BLaER1 treated with 17β-estradiol and CSF1 and Interleukin-3, amounts not matched to agents 10 nM and 100 nM (cell line): ENCODE data around the gene PHLDA1.

Source experiments
- H3K27ac ChIP-seq, 11 experiments: shearing (Covaris generic); formaldehyde crosslinking; 2 replicates each; pipeline ENCODE4 v1.8.1; 2022
- H3K27me3 ChIP-seq, 11 experiments: shearing (Covaris generic); formaldehyde crosslinking; 2 replicates each; pipeline ENCODE4 v1.8.1; 2022
- H3K36me3 ChIP-seq, 11 experiments: shearing (Covaris generic); formaldehyde crosslinking; 2 replicates each; pipeline ENCODE4 v1.8.1; 2022
- H3K4me1 ChIP-seq, 10 experiments: shearing (Covaris generic); formaldehyde crosslinking; 2 replicates each; pipeline ENCODE4 v1.8.1; 2022
- H3K4me2 ChIP-seq, 11 experiments: shearing (Covaris generic); formaldehyde crosslinking; 2 replicates each; pipeline ENCODE4 v1.8.1; 2022
- H3K4me3 ChIP-seq, 10 experiments: shearing (Covaris generic); formaldehyde crosslinking; 2 replicates each; pipeline ENCODE4 v1.8.1; 2022
- H3K9ac ChIP-seq, 11 experiments: shearing (Covaris generic); formaldehyde crosslinking; 2 replicates each; pipeline ENCODE4 v1.8.1; 2022
- H3K9me3 ChIP-seq, 11 experiments: shearing (Covaris generic); formaldehyde crosslinking; replicated peaks in 1 of 11; 2 replicates each; pipeline ENCODE4 v1.8.1; 2022
- H4K20me1 ChIP-seq, 11 experiments: shearing (Covaris generic); formaldehyde crosslinking; 2 replicates each; pipeline ENCODE4 v1.8.1; 2022
- Cebpa-rat ChIP-seq, 11 experiments: shearing (Covaris generic); IDR thresholded peaks; 2 replicates each; pipeline ENCODE4 v1.8.1; 2022

The PHLDA1 gene

DNA sequence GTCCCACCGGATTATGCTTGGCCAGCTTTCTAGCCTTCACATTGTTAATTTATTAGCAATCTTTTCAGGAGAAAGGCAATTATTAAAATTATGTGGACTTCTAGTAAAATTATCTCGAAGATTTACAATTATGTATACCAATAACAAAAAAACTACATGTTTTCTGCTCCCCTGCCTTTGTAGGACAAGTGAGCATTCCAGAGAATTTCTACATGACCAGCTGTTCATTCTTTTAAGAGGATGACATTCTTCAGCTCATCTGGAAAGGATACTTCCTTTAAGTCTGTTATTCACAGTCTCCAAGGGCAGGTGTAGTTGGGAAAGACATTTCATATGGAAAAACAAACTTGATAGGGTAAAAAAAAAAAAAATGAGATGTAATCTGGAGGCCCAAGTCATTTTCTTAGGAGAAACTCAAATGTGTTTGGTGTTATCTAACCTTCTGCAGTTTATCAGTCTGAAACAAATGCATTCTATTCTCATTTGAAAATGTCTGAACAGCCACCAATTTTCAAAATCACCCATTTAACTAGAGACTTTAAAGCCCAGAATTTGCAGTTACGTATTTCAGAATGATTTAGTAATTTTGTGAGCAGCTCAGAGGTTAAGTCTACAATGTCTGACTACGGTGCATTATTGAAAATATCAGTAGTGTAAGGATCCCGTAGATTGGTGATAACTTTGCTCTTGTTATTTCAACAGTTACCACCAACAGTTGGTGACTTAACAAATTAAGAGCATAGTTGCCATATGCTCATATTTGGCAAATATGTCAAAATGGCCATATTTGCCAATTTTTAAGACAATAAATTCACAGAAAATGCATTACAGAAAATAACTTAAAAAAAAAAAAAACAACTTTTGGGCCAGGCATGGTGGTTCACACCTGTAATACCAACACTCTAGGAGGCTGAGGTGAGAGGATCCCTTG lies 1.8 kb upstream of the PHLDA1 start:
- H4K20me1 ChIP-seq = peaks cover 0 to 33% (median 16%) of the 10 kb centered on the region in 11 experiments; a peak in 15 of 22 replicates
- H3K4me1 ChIP-seq = peaks cover 19 to 33% (median 29%) of the 10 kb centered on the region in 10 experiments
- peaks cover 24 to 30% (median 28%) of the 10 kb centered on the region in 11 experiments for H3K27me3 ChIP-seq
- peak overlapping the region in 1 of 10 experiments; percentile 68; a peak in 1 of 20 replicates for H3K4me3 ChIP-seq
- H3K36me3 ChIP-seq = no peaks in the 10 kb centered on the region
- peak overlapping the region in 1 of 11 experiments; percentile 92; a peak in 2 of 22 replicates for H3K27ac ChIP-seq
- H3K4me2 ChIP-seq = peak overlapping the region in 10 of 11 experiments; percentile 90 to 100 (median 96); a peak in 18 of 22 replicates
- H3K9ac ChIP-seq = peak overlapping the region in 4 of 11 experiments; percentile 83 to 90 (median 88); a peak in 5 of 22 replicates
- no peak for TF ChIP-seq Cebpa-rat (IDR thresholded peaks at IDR 0.05)
- H3K9me3 ChIP-seq = no peaks in the 10 kb centered on the region

DNA sequence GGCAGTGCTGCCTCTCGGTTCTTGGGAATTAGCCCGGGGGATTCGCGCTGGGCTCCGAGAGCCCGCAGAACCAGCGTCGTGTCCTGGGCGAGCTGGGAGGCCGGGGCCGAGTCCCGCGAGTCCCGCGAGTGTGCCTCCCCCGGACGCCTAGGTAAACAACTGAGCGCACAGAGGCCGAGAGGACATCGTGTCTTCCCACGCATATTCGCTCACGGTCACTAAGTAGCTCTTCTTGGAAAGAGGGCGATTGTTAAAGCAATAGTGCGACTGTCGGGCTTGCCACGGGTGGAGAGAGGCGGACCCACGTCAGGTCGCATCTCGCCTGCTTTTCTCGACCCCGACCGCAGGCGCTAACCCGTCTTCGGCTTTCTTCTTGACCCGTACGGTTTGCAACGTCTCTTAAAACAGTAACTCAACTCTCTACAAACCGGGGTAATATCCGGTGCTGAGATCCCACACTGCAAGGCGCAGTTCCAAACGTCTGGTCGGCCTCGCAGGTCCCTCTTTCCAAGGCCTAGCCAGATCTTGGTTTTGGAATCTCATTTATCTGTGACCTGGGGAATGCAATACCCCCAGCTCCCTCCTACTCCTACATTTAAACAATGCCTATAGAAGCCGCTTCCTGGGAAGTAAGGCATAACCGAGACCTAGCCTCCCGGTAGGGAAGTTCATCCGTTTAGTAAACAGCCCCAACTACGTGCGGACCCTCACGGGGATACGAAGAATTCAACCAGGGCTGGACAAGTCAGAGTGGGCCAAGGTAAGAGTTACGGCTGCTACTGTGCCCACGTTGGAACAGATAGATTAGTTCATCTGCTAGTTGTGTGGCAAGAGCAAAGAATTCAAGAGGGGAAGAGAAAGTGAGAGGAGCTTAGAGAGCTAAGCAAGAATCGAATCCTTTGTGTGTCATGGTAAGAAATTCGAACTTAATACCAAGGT lies 736 bp upstream of the PHLDA1 start:
- no peak for TF ChIP-seq Cebpa-rat (IDR thresholded peaks at IDR 0.05)
- H3K27ac ChIP-seq = peak overlapping the region; percentile 81 to 93 (median 87)
- peaks cover 19 to 33% (median 25%) of the 10 kb centered on the region in 10 experiments for H3K4me1 ChIP-seq
- H3K4me3 ChIP-seq = peak overlapping the region; percentile 68 to 80 (median 72)
- no peaks in the 10 kb centered on the region for H3K36me3 ChIP-seq
- H3K9ac ChIP-seq = peak overlapping the region; percentile 79 to 93 (median 88)
- H4K20me1 ChIP-seq = peaks cover 0 to 29% (median 15%) of the 10 kb centered on the region in 11 experiments; a peak in 14 of 22 replicates
- peak overlapping the region; percentile 90 to 100 (median 98) for H3K4me2 ChIP-seq
- no peaks in the 10 kb centered on the region for H3K9me3 ChIP-seq
- peaks cover 28 to 33% (median 31%) of the 10 kb centered on the region in 11 experiments for H3K27me3 ChIP-seq

DNA sequence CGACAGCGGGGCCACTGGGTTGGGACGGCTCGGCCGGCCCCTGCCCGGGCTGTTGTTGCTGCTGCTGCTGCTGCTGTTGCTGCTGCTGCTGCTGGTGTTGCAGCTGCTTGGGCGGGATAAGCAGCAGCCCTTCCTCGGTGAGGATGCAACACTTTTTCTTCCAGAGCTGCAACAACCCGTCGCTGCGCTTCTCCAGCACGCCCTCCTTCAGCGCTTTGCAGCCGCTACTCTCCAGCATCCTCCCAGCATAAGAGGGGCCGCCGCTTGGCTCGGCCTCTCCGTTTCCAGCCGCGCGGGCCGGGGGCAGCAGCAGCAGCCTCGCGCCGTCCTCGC lies 529 bp downstream of the PHLDA1 start:
- Histone ChIP-seq H3K4me2 (peak overlapping the region; percentile 90 to 100 (median 98)), H3K4me3 (peak overlapping the region; percentile 68 to 80 (median 72)), H3K36me3 (no peaks in the 10 kb centered on the region), H3K9me3 (no peaks in the 10 kb centered on the region), H3K27me3 (peaks cover 28 to 35% (median 31%) of the 10 kb centered on the region in 11 experiments), H4K20me1 (peaks cover 0 to 27% (median 15%) of the 10 kb centered on the region in 11 experiments; a peak in 12 of 22 replicates), H3K9ac (peak overlapping the region; percentile 79 to 93 (median 88)), H3K27ac (peak overlapping the region in 10 of 11 experiments; percentile 81 to 93 (median 87); a peak in 19 of 22 replicates), H3K4me1 (peaks cover 19 to 33% (median 25%) of the 10 kb centered on the region in 10 experiments)
- no peak for TF ChIP-seq Cebpa-rat (IDR thresholded peaks at IDR 0.05)

DNA sequence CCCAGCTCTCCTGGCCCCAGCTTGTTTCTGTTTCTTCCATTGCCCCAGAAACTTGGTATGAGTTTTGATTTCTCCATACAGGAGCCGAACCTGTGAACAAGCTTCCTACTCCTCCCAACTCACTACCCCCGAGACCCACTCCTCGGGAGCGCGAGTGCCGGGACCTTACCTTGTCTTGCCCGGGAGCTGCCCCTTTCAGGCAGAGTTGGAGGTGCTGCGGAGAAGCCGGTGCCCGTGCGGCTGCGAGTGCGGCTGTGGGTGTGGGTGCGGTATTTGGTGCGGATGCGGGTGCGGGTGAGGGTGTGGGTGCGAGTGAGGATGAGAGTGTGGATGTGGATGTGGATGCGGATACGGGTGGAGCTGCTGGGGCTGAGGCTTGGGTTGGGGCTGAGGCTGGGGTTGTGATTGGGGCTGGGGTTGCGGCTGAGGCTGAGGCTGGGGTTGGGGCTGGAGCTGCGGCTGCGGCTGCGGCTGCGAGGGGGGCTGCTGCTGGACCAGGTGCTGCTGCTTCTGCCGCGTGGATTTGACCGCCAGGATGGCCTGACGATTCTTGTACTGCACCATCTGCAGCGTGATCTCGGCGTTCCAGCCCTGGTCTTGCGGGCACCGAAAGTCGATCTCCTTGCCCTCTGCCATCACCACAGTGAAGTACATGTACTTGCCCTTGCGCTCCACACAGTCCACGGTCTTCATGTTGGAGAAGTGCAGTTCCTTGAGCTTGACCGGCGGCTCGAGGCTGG lies 1.1 kb downstream of the PHLDA1 start:
- no peak for TF ChIP-seq Cebpa-rat (IDR thresholded peaks at IDR 0.05)
- Histone ChIP-seq H3K4me1 (peaks cover 19 to 33% (median 28%) of the 10 kb centered on the region in 10 experiments), H3K36me3 (no peaks in the 10 kb centered on the region), H3K4me2 (peak overlapping the region; percentile 90 to 100 (median 98)), H3K9ac (peak overlapping the region; percentile 79 to 93 (median 88)), H3K27me3 (peaks cover 28 to 39% (median 31%) of the 10 kb centered on the region in 11 experiments), H3K9me3 (no peaks in the 10 kb centered on the region), H3K4me3 (peak overlapping the region; percentile 68 to 80 (median 72)), H4K20me1 (peaks cover 0 to 27% (median 15%) of the 10 kb centered on the region in 11 experiments; a peak in 12 of 22 replicates), H3K27ac (peak overlapping the region in 10 of 11 experiments; percentile 81 to 93 (median 87); a peak in 16 of 22 replicates)

DNA sequence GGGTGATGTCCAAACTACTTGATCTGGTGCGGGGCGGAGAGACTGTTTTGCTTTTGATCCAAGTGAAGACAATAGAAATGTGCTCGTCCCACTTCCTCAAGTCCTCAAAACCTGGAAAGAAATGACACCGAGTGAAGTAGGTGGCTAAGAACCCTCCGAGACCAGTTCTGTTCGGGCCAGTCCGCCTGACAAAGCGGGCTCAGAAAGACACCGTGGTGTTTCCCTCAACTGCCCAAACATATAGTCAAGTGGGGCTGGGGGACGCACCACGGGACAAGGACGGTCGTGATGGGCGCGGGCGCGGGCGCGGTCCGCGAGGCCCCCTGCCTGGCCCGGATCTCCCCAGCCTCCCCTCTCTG lies 1.6 kb downstream of the PHLDA1 start:
- H3K4me2 ChIP-seq = peak overlapping the region; percentile 90 to 100 (median 98)
- peak overlapping the region; percentile 68 to 80 (median 72); a peak in 19 of 20 replicates for H3K4me3 ChIP-seq
- TF ChIP-seq Cebpa-rat (IDR thresholded peaks at IDR 0.05) = no peak
- peak overlapping the region in 10 of 11 experiments; percentile 79 to 93 (median 88); a peak in 14 of 22 replicates for H3K9ac ChIP-seq
- H3K27me3 ChIP-seq = peaks cover 28 to 39% (median 31%) of the 10 kb centered on the region in 11 experiments
- H3K27ac ChIP-seq = no peak overlapping the region; a peak in 1 of 22 replicates
- H4K20me1 ChIP-seq = peaks cover 0 to 21% (median 10%) of the 10 kb centered on the region in 11 experiments; a peak in 12 of 22 replicates
- H3K9me3 ChIP-seq = no peaks in the 10 kb centered on the region
- H3K4me1 ChIP-seq = peaks cover 24 to 36% (median 29%) of the 10 kb centered on the region in 10 experiments
- no peaks in the 10 kb centered on the region for H3K36me3 ChIP-seq

DNA sequence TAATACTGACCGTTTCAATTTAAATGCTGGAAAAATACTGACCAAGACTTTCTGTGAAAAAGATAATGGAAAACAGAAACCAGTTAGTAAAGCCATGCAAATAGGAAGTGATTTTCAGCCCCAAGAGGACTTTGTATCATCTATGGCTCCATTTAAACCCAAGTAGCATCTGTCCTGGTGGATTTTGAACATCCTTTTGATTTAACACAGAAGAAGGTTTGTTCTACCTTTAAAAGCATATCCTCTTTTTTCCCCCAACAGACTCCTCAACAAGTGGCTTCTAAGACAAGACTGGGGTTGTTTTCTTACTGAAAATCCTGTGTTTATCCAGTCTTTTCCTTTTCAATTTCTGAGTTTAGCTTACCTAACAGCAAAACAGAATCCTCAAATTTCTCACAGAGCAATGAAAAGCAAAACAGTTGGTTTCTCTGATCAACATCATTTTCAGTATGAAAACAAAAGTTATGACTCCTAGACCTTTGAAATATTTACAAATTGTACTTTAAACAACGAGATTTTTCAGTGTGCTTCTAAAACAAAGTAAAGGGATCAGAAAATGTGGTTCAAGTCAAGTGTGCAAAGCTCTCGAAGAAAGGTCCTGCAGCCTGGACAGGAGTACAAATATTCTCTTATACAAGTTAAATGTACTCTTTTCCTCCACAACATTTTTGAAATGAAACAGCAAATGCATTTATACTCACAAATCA lies 2.9 kb downstream of the PHLDA1 start:
- H3K4me3 ChIP-seq = peak overlapping the region in 1 of 10 experiments; percentile 75; a peak in 1 of 20 replicates
- no peak for TF ChIP-seq Cebpa-rat (IDR thresholded peaks at IDR 0.05)
- H3K4me1 ChIP-seq = peaks cover 33 to 44% (median 38%) of the 10 kb centered on the region in 10 experiments
- H4K20me1 ChIP-seq = peaks cover 0 to 16% (median 10%) of the 10 kb centered on the region in 11 experiments; a peak in 12 of 22 replicates
- peaks cover 28 to 39% (median 31%) of the 10 kb centered on the region in 11 experiments for H3K27me3 ChIP-seq
- H3K27ac ChIP-seq = no peak overlapping the region
- no peaks in the 10 kb centered on the region for H3K36me3 ChIP-seq
- H3K9ac ChIP-seq = no peak overlapping the region
- H3K4me2 ChIP-seq = peak overlapping the region in 2 of 11 experiments; percentile 3 to 33; a peak in 2 of 22 replicates
- no peaks in the 10 kb centered on the region for H3K9me3 ChIP-seq

DNA sequence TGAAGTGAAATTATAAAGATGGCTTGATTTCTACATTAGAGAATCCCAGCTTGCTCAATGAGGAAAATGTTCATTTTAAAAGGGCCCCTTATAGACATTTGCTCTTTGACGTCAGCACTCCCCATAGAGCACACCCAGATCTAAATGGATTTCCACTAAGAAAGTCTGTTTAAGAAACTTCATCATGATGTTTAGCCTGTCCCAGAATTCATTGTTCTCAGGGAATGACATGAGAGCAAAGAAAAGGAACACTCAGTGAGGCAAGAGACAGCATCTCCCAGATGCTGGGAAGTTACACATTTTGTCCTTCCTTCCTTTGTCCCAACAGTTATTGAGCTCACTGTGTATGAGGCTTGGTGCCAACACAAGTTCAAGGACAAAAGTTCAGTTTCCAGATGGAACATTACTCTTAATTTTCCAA lies 4.9 kb downstream of the PHLDA1 start:
- TF ChIP-seq Cebpa-rat (IDR thresholded peaks at IDR 0.05) = no peak
- Histone ChIP-seq H3K27me3 (peaks cover 28 to 39% (median 31%) of the 10 kb centered on the region in 11 experiments), H4K20me1 (peaks cover 0 to 16% (median 10%) of the 10 kb centered on the region in 11 experiments; a peak in 12 of 22 replicates), H3K4me2 (no peak overlapping the region), H3K36me3 (no peaks in the 10 kb centered on the region), H3K4me3 (no peak overlapping the region), H3K9me3 (no peaks in the 10 kb centered on the region), H3K4me1 (peaks cover 22 to 31% (median 26%) of the 10 kb centered on the region in 10 experiments), H3K9ac (no peak overlapping the region), H3K27ac (no peak overlapping the region)
